ENCODE results near the gene PLS3.

Gene PLS3

GRCh38 chrX:115696939-115697338 lies 136.0 kb downstream of the PLS3 start:
- DNase-seq: no peak

GRCh38 chrX:115697806-115698205 lies 136.8 kb downstream of the PLS3 start:
- DNase-seq: no peak

Measured in bone marrow (tissue), 2 donors.